Effector CD8-positive, alpha-beta T cell (primary cell): Measurements from ENCODE around the gene ARF3.

Experiments used
- DNase-seq: peaks from one replicate; lab custom pipeline; 2025; lab: John Stamatoyannopoulos, UW

Gene ARF3

GRCh38 chr12:48981757-48982157, 24.5 kb upstream of the ARF3 start:
- no peak for DNase-seq

GRCh38 chr12:48980953-48981756, 23.9 kb upstream of the ARF3 start:
- peak; percentile 14 for DNase-seq

GRCh38 chr12:48980389-48980952, 23.2 kb upstream of the ARF3 start:
- DNase-seq, result no peak

GRCh38 chr12:48979602-48980388, 22.5 kb upstream of the ARF3 start:
- peak; percentile 18 for DNase-seq

- DNase-seq, result no peak
Measured at GRCh38 chr12:48978741-48979601, 21.7 kb upstream of the ARF3 start.

GRCh38 chr12:48978291-48978740, 21.0 kb upstream of the ARF3 start, which contains the start of gene WNT1:
TSS of gene WNT1 (plus strand) at chr12:48978322. CDS start at chr12:48978651, 329 bp downstream.
- no peak for DNase-seq

GRCh38 chr12:48977290-48978281, 20.3 kb upstream of the ARF3 start:
- peak; percentile 65 for DNase-seq

GRCh38 chr12:48973941-48974673, 16.8 kb upstream of the ARF3 start:
- DNase-seq, result peak; percentile 19

GRCh38 chr12:48973531-48973930, 16.2 kb upstream of the ARF3 start:
- DNase-seq, result no peak

- DNase-seq, result no peak
Measured at GRCh38 chr12:48972952-48973483, 15.7 kb upstream of the ARF3 start.

- DNase-seq, result no peak
Measured at GRCh38 chr12:48972213-48972951, 15.1 kb upstream of the ARF3 start.

GRCh38 chr12:48970702-48971334, 13.5 kb upstream of the ARF3 start:
- DNase-seq, result no peak

- DNase-seq, result peak; percentile 23
Measured at GRCh38 chr12:48969833-48970701, 12.8 kb upstream of the ARF3 start.

GRCh38 chr12:48969160-48969771, 12.0 kb upstream of the ARF3 start:
- DNase-seq, result no peak

GRCh38 chr12:48968467-48968866, 11.2 kb upstream of the ARF3 start:
- DNase-seq, result no peak

GRCh38 chr12:48967991-48968390, 10.7 kb upstream of the ARF3 start:
- DNase-seq, result no peak
